ENCODE results near the gene UBTD2.

The UBTD2 gene

DNA sequence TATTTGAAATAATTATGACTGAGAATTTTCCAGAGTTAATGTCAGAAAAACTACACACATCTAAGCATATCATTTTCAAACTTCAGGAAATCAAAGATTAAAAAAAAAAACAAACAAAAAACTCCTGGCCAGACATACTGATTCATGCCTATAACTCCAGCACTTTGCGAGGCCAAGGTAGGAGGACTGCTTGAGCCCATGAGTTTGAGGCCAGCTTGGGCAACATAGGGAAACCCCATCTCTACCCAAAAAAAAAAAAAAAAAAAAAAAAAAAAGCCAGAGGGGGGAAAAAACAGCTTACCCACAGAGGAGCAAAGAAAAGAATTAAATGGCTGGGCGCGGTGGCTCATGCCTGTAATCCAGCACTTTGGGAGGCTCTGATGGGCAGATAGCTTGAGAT is 67.2 kb downstream of the UBTD2 start:
- Histone ChIP-seq H3K4me3 (ENCODE audit: low read depth, low read length) (no peak overlapping the region), H3K4me1 (ENCODE audit: control insufficient read depth, insufficient read depth, low read length) (no peaks in the 10 kb centered on the region), H3K9me3 (ENCODE audit: control insufficient read depth, insufficient read depth, low read depth, low read length) (no peaks in the 10 kb centered on the region), H3K36me3 (ENCODE audit: control insufficient read depth in 2 of 2, insufficient read depth in 1 of 2, low read length in 2 of 2) (peaks cover 21 to 39% of the 10 kb centered on the region in 2 experiments), H3K27ac (ENCODE audit: extremely low read depth, low read depth, low read length) (no peak overlapping the region)
- ChIA-PET CTCF (no interaction called here), POLR2A (no interaction called here)
- no peak for TF ChIP-seq KLF16 (tag by site-specific recombination; IDR thresholded peaks at IDR 0.05)
- TF ChIP-seq ZNF585B (tag by site-specific recombination; IDR thresholded peaks at IDR 0.05): no peak
- no peak for TF ChIP-seq ZBTB49 (tag by site-specific recombination; IDR thresholded peaks at IDR 0.05; ENCODE audit: low read depth)
- no peak for TF ChIP-seq ZNF521 (tag by site-specific recombination; IDR thresholded peaks at IDR 0.05)
- TF ChIP-seq ZNF488 (tag by site-specific recombination; IDR thresholded peaks at IDR 0.05): no peak

DNA sequence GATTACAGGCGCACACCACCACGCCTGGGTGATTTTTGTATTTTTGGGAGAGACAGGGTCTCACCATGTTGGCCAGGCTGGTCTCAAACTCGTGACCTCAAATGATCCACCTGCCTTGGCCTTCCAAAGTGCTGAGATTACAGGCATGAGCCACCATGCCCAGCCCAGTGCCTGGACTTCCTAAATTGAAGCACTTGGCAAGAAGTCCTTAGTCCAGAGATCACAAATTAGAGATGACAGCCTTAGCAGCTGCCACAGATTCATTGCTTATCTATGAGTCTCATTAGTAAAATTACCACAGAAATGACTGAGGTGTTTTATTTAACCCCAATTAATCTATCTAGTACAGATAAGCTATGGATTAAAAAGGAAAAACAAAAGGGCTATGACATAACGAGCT is 70.4 kb downstream of the UBTD2 start:
- Histone ChIP-seq H3K27ac (ENCODE audit: extremely low read depth, low read depth, low read length) (no peak overlapping the region), H3K9me3 (ENCODE audit: control insufficient read depth, insufficient read depth, low read depth, low read length) (no peaks in the 10 kb centered on the region), H3K4me3 (ENCODE audit: low read depth, low read length) (no peak overlapping the region), H3K36me3 (ENCODE audit: control insufficient read depth in 2 of 2, insufficient read depth in 1 of 2, low read length in 2 of 2) (peaks cover 6 to 41% of the 10 kb centered on the region in 2 experiments), H3K4me1 (ENCODE audit: control insufficient read depth, insufficient read depth, low read length) (no peaks in the 10 kb centered on the region)
- ChIA-PET CTCF (interaction anchor here (1.3 kb wide), 1 partner anchor 24 kb away, joined by 4 read pairs; no protein-coding TSS in a partner anchor), POLR2A (no interaction called here)
- TF ChIP-seq ZNF311 (tag by site-specific recombination; IDR thresholded peaks at IDR 0.05; ENCODE audit: borderline replicate concordance): no peak
- no peak for TF ChIP-seq SALL2 (tag by site-specific recombination; IDR thresholded peaks at IDR 0.05; ENCODE audit: borderline replicate concordance)
- TF ChIP-seq ZNF548 (tag by site-specific recombination; IDR thresholded peaks at IDR 0.05): no peak
- TF ChIP-seq, protein P1, sequence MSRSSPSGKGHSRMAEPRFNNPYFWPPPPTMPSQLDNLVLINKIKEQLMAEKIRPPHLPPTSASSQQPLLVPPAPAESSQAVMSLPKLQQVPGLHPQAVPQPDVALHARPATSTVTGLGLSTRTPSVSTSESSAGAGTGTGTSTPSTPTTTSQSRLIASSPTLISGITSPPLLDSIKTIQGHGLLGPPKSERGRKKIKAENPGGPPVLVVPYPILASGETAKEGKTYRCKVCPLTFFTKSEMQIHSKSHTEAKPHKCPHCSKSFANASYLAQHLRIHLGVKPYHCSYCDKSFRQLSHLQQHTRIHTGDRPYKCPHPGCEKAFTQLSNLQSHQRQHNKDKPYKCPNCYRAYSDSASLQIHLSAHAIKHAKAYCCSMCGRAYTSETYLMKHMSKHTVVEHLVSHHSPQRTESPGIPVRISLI (tag by site-specific recombination; IDR thresholded peaks at IDR 0.05): no peak
- TF ChIP-seq KLF10 (tag by site-specific recombination; IDR thresholded peaks at IDR 0.05): no peak
- no peak for TF ChIP-seq ZNF501 (tag by site-specific recombination; IDR thresholded peaks at IDR 0.05)
- TF ChIP-seq ZNF140 (tag by site-specific recombination; IDR thresholded peaks at IDR 0.05): no peak
- TF ChIP-seq, protein P2, sequence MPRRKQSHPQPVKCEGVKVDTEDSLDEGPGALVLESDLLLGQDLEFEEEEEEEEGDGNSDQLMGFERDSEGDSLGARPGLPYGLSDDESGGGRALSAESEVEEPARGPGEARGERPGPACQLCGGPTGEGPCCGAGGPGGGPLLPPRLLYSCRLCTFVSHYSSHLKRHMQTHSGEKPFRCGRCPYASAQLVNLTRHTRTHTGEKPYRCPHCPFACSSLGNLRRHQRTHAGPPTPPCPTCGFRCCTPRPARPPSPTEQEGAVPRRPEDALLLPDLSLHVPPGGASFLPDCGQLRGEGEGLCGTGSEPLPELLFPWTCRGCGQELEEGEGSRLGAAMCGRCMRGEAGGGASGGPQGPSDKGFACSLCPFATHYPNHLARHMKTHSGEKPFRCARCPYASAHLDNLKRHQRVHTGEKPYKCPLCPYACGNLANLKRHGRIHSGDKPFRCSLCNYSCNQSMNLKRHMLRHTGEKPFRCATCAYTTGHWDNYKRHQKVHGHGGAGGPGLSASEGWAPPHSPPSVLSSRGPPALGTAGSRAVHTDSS (tag by site-specific recombination; IDR thresholded peaks at IDR 0.05): no peak
- TF ChIP-seq ZNF585B (tag by site-specific recombination; IDR thresholded peaks at IDR 0.05): no peak
- TF ChIP-seq, protein P3, sequence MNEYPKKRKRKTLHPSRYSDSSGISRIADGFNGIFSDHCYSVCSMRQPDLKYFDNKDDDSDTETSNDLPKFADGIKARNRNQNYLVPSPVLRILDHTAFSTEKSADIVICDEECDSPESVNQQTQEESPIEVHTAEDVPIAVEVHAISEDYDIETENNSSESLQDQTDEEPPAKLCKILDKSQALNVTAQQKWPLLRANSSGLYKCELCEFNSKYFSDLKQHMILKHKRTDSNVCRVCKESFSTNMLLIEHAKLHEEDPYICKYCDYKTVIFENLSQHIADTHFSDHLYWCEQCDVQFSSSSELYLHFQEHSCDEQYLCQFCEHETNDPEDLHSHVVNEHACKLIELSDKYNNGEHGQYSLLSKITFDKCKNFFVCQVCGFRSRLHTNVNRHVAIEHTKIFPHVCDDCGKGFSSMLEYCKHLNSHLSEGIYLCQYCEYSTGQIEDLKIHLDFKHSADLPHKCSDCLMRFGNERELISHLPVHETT (tag by site-specific recombination; IDR thresholded peaks at IDR 0.05): no peak
- no peak for TF ChIP-seq ZNF558 (tag by site-specific recombination; IDR thresholded peaks at IDR 0.05)
- no peak for TF ChIP-seq ZNF701 (tag by site-specific recombination; IDR thresholded peaks at IDR 0.05)
- TF ChIP-seq ZNF280C (tag by site-specific recombination; IDR thresholded peaks at IDR 0.05): no peak
- TF ChIP-seq ZNF433 (tag by site-specific recombination; IDR thresholded peaks at IDR 0.05; ENCODE audit: low read depth): no peak
- no peak for TF ChIP-seq ZNF645 (tag by site-specific recombination; IDR thresholded peaks at IDR 0.05)
- no peak for TF ChIP-seq ZNF600 (tag by site-specific recombination; IDR thresholded peaks at IDR 0.05)
- no peak for TF ChIP-seq ZNF114 (tag by site-specific recombination; IDR thresholded peaks at IDR 0.05)
- TF ChIP-seq ZNF302 (tag by site-specific recombination; IDR thresholded peaks at IDR 0.05; ENCODE audit: low read depth): no peak
